Heart left ventricle (tissue), 16 donors: Measurements from ENCODE around the gene STIMATE. TPM values are rescaled to one million over a fixed set of nuclear protein-coding genes. Genes with fewer than 3 reads are reported as not detected.
A peak's percentile ranks its signal among the peaks of the same experiment; 100 is the strongest.

ENCODE experiments used
- ATAC-seq, 4 donors: fragments of 200-7000 bp; cut with Tn5 transposase; one replicate each; pipeline ENCODE4 v1.9.1; 2020 to 2022; ENCODE audit warnings: moderate library complexity in 4 of 4, mild to moderate bottlenecking in 3 of 4, moderate number of reproducible peaks in 1 of 4
- DNase-seq, 5 donors: peaks; one replicate each; pipeline ENCODE4 v3.0.0-alpha.2; 2020
- H3K27ac ChIP-seq, 12 donors: fragments of 200-600 bp; sonication (generic) in 4 of 12; one replicate each; pipeline versions ENCODE4 v1.5.0 to v1.8.0; 2016 to 2022; ENCODE audit warnings: mild to moderate bottlenecking in 2 of 12
- H3K27me3 ChIP-seq, 9 donors: fragments of 200-600 bp; sonication (generic) in 2 of 9; one replicate each; pipeline versions ENCODE4 v1.5.1 to v1.8.0; 2016 to 2022; ENCODE audit warnings: mild to moderate bottlenecking in 3 of 9
- H3K36me3 ChIP-seq, 9 donors: fragments of 200-600 bp; sonication (generic) in 2 of 9; one replicate each; pipeline versions ENCODE4 v1.5.0 to v1.8.0; 2018 to 2022; ENCODE audit warnings: mild to moderate bottlenecking in 2 of 9
- H3K4me1 ChIP-seq, 12 donors: fragments of 200-600 bp; sonication (generic) in 4 of 12; one replicate each; pipeline versions ENCODE4 v1.5.0 to v1.8.0; 2016 to 2022; ENCODE audit warnings: mild to moderate bottlenecking in 3 of 12
- H3K4me3 ChIP-seq, 12 donors: fragments of 200-600 bp; sonication (generic) in 4 of 12; one replicate each; pipeline versions ENCODE4 v1.5.0 to v1.8.0; 2017 to 2022; ENCODE audit warnings: mild to moderate bottlenecking in 9 of 12, moderate library complexity in 4 of 12
- H3K9me3 ChIP-seq, 12 donors: fragments of 200-600 bp; sonication (generic) in 4 of 12; one replicate each; pipeline versions ENCODE4 v1.5.0 to v1.8.0; 2016 to 2022; ENCODE audit warnings: mild to moderate bottlenecking in 1 of 12
- CTCF ChIP-seq, 12 donors: fragments of 200-600 bp; sonication (generic) in 4 of 12; IDR thresholded peaks; one replicate each; pipeline versions ENCODE4 v1.5.0 to v1.8.0; 2018 to 2022; ENCODE audit warnings: antibody characterized with exemption in 12 of 12, mild to moderate bottlenecking in 5 of 12
- POLR2A ChIP-seq, 2 donors: fragments of 450-650 bp; IDR thresholded peaks; one replicate each; pipeline ENCODE4 v1.6.1; 2017; ENCODE audit warnings: antibody characterized with exemption in 2 of 2, mild to moderate bottlenecking in 2 of 2, moderate library complexity in 2 of 2
- WGBS, 4 donors: extraction: QIAGEN DNeasy Blood & Tissue Kit in 2 of 4; methylation state at CpG; one replicate each; pipeline versions ENCODE4 v1.1.5 to v1.1.7; 2013 to 2018; 5-methylcytosine and 5-hydroxymethylcytosine counted together
- intact Hi-C, 10 donors: fragments of 100-400 bp; cut with DNase I; formaldehyde crosslinking; loops; one replicate each; pipeline versions ENCODE4 v1.11.1 to v1.14.2; 2022
- polyA plus RNA-seq, 2 donors: library from polyadenylated mRNA; stranded (reverse); fragments of 200-250 nt; gene quantifications; one replicate each; pipeline ENCODE4 v1.2.3, GENCODE V29; 2013
- total RNA-seq, 9 donors: library from RNA; depleted of rRNA in 2 of 9; stranded (reverse); fragments of >200 nt in 2 of 9; fragmentation: NEBNext Ultra II Directional in 3 of 9; extraction: Animal tissue kit (Norgen Biotek cat#: 25700) in 3 of 9; gene quantifications; one replicate each; pipeline versions ENCODE4 v1.1.0 to v1.2.4, GENCODE V29; 2016 to 2023
- donor health status: ischemic (EF 13 %, LVEDD 7.1; RV severe dilation, severe dysfunction).
- donor health status: healthy with polysubstance abuse.
- donor health status: DM: no; HTN: yes; CAD: no.
- donor health status: DM: no; HTN: no; CAD: no.
- donor health status: ischemic (EF 25% LVEDD 6.9; RV normal size, moderate dysfunction).
- donor health status: ischemic (EF 25% LVEDD 5.7; RV mildly dilated, moderate dysfunction).
- donor health status: healthy.
- donor health status: DM: yes; HTN: yes; CAD: no.
- donor health status: ischemic (EF 35%, LVEDD 5.7; RV mildly dilated, moderate dysfunction).
- donor health status: nonischemic (EF 11% LVEDD 7.7; RV severe dilation, severe dysfunction).
- donor health status: DM: yes; HTN: yes; CAD: no.
- donor health status: PGD.
- donor health status: ischemic (EF 29% LVEDD 5.4; RV normal size, mild dysfunction).
- donor health status: nonischemic (EF 23%, LVEDD 6.1; RV moderate dilation, normal function).

STIMATE gene
- total and polyA plus RNA-seq, 11 donors: 3.4 to 17.1 (median 9.4) TPM

- WGBS, 4 donors: 92 to 95% (median 93%) methylated on average over 9 to 12 of the region's 12 CpGs
- TF ChIP-seq POLR2A (IDR thresholded peaks at IDR 0.05) (no peak), CTCF (IDR thresholded peaks at IDR 0.05) (no peak)
- Histone ChIP-seq H3K4me1 (peaks cover 6 to 68% (median 46%) of the 10 kb centered on the region in 12 donors), H3K4me3 (no peak overlapping the region), H3K27ac (peak overlapping the region in 10 of 12 donors; percentile 10 to 85 (median 46)), H3K9me3 (no peaks in the 10 kb centered on the region), H3K27me3 (no peaks in the 10 kb centered on the region), H3K36me3 (peaks cover 0 to 46% (median 16%) of the 10 kb centered on the region in 9 donors)
- ATAC-seq (peak in 2 of 4 donors; percentile 17 to 25), DNase-seq (peak in 3 of 5 donors; percentile 26 to 57 (median 26))
- intact Hi-C loops: loop anchor here in 1 of 10 donors (5.0 kb wide), 1 partner anchor 56 kb away; the partner anchor contains the start of gene STIMATE
These were observed 56.0 kb downstream of the STIMATE start for GRCh38 chr3:52841211-52841980.

- no peak for TF ChIP-seq CTCF (IDR thresholded peaks at IDR 0.05)
- Histone ChIP-seq H3K4me1 (peaks cover 11 to 68% (median 45%) of the 10 kb centered on the region in 12 donors), H3K9me3 (no peaks in the 10 kb centered on the region), H3K27me3 (no peaks in the 10 kb centered on the region), H3K36me3 (peaks cover 0 to 50% (median 16%) of the 10 kb centered on the region in 9 donors), H3K27ac (no peak overlapping the region), H3K4me3 (no peak overlapping the region)
- DNase-seq (peak in 3 of 5 donors; percentile 13 to 48 (median 18)), ATAC-seq (no peak)
- 91 to 93% (median 91%) methylated on average over 22 to 23 of the region's 23 CpGs for WGBS, 4 donors
- intact Hi-C loops: loop anchor here in 2 of 10 donors (5.0 kb wide), 2 partner anchors 57 to 68 kb away; partner anchors contain the start of genes NEK4 (in 1 of the 2) and STIMATE (in 1 of the 2)
These were observed 57.3 kb downstream of the STIMATE start for GRCh38 chr3:52839892-52840545.

- 80 to 100% (median 88%) methylated on average over 2 of the region's 2 CpGs for WGBS, 4 donors
- ATAC-seq: no peak
- Histone ChIP-seq H3K4me1 (peaks cover 8 to 67% (median 42%) of the 10 kb centered on the region in 12 donors), H3K9me3 (no peaks in the 10 kb centered on the region), H3K4me3 (no peak overlapping the region), H3K27me3 (no peaks in the 10 kb centered on the region), H3K36me3 (peaks cover 0 to 50% (median 16%) of the 10 kb centered on the region in 9 donors), H3K27ac (no peak overlapping the region)
- TF ChIP-seq CTCF (IDR thresholded peaks at IDR 0.05) (no peak), POLR2A (IDR thresholded peaks at IDR 0.05) (no peak)
- peak in 3 of 5 donors; percentile 7 to 17 (median 13) for DNase-seq
- intact Hi-C loops: loop anchor here in 1 of 10 donors (5.0 kb wide), 1 partner anchor 67 kb away; the partner anchor contains the start of gene NEK4
These were observed 58.1 kb downstream of the STIMATE start for GRCh38 chr3:52839268-52839575.
